DOHH2 (cell line): ENCODE data around the gene HS3ST6.

ENCODE experiments used
- H3F3A ChIP-seq: fragments of 200-600 bp; sonication (generic), shearing (Covaris generic); 2 replicates; pipeline ENCODE4 v1.6.0; 2016; ENCODE audit warnings: antibody characterized with exemption, mild to moderate bottlenecking; ENCODE audit not compliant: control insufficient read depth, insufficient read depth
- H3K27ac ChIP-seq: fragments of 200-600 bp; sonication (generic); 2 replicates; pipeline ENCODE4 v1.5.1; 2014; ENCODE audit warnings: low read depth, mild to moderate bottlenecking, low read length, moderate library complexity
- H3K27me3 ChIP-seq: fragments of 200-600 bp; sonication (generic); 2 replicates; pipeline ENCODE4 v1.6.1; 2014; ENCODE audit warnings: mild to moderate bottlenecking, low read length, mixed read lengths; ENCODE audit not compliant: control insufficient read depth
- H3K36me3 ChIP-seq: fragments of 200-600 bp; sonication (generic); 2 replicates; pipeline ENCODE4 v1.6.1; 2014; ENCODE audit warnings: mild to moderate bottlenecking, low read length, moderate library complexity, mixed read lengths; ENCODE audit not compliant: control insufficient read depth
- H3K4me1 ChIP-seq: fragments of 200-600 bp; sonication (generic); 2 replicates; pipeline ENCODE4 v1.6.1; 2014; ENCODE audit warnings: mild to moderate bottlenecking, low read length, mixed read lengths; ENCODE audit not compliant: control insufficient read depth
- H3K4me2 ChIP-seq: fragments of 200-600 bp; sonication (generic); 2 replicates; pipeline ENCODE4 v1.6.0; 2014; ENCODE audit warnings: mild to moderate bottlenecking, low read length, moderate library complexity
- H3K4me3 ChIP-seq: fragments of 200-600 bp; sonication (generic); 2 replicates; pipeline ENCODE4 v1.5.1; 2014; ENCODE audit warnings: mild to moderate bottlenecking, low read length, mixed read lengths
- H3K79me2 ChIP-seq: fragments of 200-600 bp; sonication (generic); 2 replicates; pipeline ENCODE4 v1.6.1; 2014; ENCODE audit warnings: mild to moderate bottlenecking, low read length, mixed read lengths; ENCODE audit not compliant: control insufficient read depth
- H3K9me2 ChIP-seq: fragments of 200-600 bp; sonication (generic); replicated peaks from 2 replicates; pipeline ENCODE4 v1.6.1; 2014; ENCODE audit warnings: mild to moderate bottlenecking, low read length, mixed read lengths; ENCODE audit not compliant: control insufficient read depth
- H3K9me3 ChIP-seq: fragments of 200-600 bp; sonication (generic); 2 replicates; pipeline ENCODE4 v1.6.1; 2014; ENCODE audit warnings: antibody characterized with exemption, low read length, mixed read lengths; ENCODE audit not compliant: control insufficient read depth, insufficient read depth
- H4K20me1 ChIP-seq: fragments of 200-600 bp; sonication (generic); 2 replicates; pipeline ENCODE4 v1.6.0; 2014; ENCODE audit warnings: low read depth, mild to moderate bottlenecking, antibody characterized with exemption, low read length, moderate library complexity; ENCODE audit not compliant: control insufficient read depth, insufficient read depth
- EZH2phosphoT487 ChIP-seq: fragments of 200-600 bp; sonication (generic); IDR thresholded peaks from 2 replicates; pipeline ENCODE4 v1.6.1; 2017; ENCODE audit warnings: borderline replicate concordance, mild to moderate bottlenecking, antibody characterized with exemption, low read length, moderate library complexity, mixed read lengths
- TF ChIP-seq, protein P1 (sequence below): fragments of 200-600 bp; sonication (generic); IDR thresholded peaks from one replicate; pipeline ENCODE4 v1.5.1; 2014; ENCODE audit warnings: antibody characterized with exemption, mild to moderate bottlenecking, low read depth, low read length; ENCODE audit not compliant: poor library complexity, severe bottlenecking

The HS3ST6 gene

DNA sequence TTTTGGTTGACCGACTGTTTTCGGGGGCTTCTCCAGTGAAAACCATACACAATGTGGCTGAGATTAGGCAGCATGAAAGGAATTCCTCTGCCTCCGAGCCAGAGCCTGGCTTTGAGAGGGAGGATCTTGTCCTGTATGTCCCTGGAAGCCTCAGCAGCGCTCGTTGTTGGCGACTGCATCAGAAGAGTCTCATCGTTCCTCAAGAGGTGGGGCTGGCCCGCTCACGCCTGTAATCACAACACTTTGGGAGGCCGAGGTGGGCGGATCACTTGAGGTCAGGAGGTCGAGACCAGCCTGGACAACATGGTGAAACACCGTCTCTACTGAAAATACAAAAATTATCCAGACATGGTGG lies 15.0 kb downstream of the HS3ST6 start:
- Histone ChIP-seq H3K4me3 (no peak overlapping the region), H3K27me3 (no peaks in the 10 kb centered on the region), H3K4me2 (no peak overlapping the region), H3K4me1 (peaks cover 10% of the 10 kb centered on the region), H4K20me1 (no peaks in the 10 kb centered on the region), H3K27ac (no peak overlapping the region), H3K36me3 (no peaks in the 10 kb centered on the region), H3K9me2 (no peaks in the 10 kb centered on the region), H3K9me3 (no peaks in the 10 kb centered on the region), H3F3A (no peaks in the 10 kb centered on the region), H3K79me2 (no peaks in the 10 kb centered on the region)
- TF ChIP-seq EZH2phosphoT487, result no peak
- TF ChIP-seq, protein P1, sequence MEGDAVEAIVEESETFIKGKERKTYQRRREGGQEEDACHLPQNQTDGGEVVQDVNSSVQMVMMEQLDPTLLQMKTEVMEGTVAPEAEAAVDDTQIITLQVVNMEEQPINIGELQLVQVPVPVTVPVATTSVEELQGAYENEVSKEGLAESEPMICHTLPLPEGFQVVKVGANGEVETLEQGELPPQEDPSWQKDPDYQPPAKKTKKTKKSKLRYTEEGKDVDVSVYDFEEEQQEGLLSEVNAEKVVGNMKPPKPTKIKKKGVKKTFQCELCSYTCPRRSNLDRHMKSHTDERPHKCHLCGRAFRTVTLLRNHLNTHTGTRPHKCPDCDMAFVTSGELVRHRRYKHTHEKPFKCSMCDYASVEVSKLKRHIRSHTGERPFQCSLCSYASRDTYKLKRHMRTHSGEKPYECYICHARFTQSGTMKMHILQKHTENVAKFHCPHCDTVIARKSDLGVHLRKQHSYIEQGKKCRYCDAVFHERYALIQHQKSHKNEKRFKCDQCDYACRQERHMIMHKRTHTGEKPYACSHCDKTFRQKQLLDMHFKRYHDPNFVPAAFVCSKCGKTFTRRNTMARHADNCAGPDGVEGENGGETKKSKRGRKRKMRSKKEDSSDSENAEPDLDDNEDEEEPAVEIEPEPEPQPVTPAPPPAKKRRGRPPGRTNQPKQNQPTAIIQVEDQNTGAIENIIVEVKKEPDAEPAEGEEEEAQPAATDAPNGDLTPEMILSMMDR, result no peak

DNA sequence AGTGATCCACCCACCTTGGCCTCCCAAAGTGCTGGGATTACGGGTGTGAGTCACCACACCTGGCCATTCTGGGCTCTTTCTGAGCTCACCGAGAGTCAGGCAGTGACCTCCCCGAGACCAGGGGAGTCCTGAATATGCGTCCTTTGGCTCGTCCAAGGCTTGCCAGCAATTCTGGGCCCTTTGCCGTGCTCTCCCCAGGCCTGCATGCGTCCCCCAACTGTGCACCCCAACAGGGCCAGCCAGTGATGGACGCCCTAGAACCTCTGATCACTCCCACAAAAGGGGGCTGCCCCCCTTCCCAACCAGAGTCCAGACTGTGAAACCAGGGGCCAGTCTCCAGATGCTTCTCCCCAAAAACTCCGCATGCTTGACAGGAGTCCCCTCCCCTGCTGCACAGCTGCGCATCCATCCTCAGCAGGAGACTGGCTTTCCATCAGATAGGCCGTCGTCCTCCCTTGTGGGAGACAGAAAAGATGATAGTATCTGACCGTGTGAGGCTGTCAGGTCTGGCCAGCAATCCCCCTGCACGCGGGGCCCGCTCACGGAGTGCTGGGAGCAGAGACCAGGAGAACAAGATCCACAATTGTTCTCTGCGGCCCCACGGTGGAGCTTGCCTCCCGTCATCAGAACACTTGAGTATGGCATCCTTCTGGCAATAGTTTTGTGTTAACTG lies 15.5 kb downstream of the HS3ST6 start:
- H3K36me3 ChIP-seq, result no peaks in the 10 kb centered on the region
- no peak overlapping the region for H3K4me3 ChIP-seq
- no peaks in the 10 kb centered on the region for H3K27me3 ChIP-seq
- peaks cover 10% of the 10 kb centered on the region for H3K4me1 ChIP-seq
- H3F3A ChIP-seq, result no peaks in the 10 kb centered on the region
- no peak overlapping the region for H3K4me2 ChIP-seq
- TF ChIP-seq EZH2phosphoT487, result no peak
- TF ChIP-seq, protein P1, result no peak
- no peak overlapping the region for H3K27ac ChIP-seq
- H3K9me3 ChIP-seq, result no peaks in the 10 kb centered on the region
- no peaks in the 10 kb centered on the region for H3K9me2 ChIP-seq
- no peaks in the 10 kb centered on the region for H3K79me2 ChIP-seq
- H4K20me1 ChIP-seq, result no peaks in the 10 kb centered on the region

DNA sequence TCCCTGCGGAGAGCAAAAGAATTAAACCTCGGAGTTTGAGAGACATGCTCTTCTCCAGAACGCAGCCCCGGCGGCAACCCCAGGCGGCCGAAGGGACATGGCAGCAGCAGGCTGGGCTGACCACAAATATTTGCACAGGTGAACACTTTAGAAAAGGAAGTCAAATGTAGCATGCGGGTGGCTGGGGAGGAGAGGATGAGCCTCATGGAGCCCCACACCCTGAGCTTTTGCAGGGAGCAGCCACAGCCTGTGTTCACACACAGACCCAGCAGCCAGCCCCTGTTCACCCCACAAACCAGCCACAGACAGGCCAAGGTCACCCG lies 17.8 kb downstream of the HS3ST6 start:
- Histone ChIP-seq H4K20me1 (no peaks in the 10 kb centered on the region), H3F3A (no peaks in the 10 kb centered on the region), H3K4me2 (no peak overlapping the region), H3K36me3 (no peaks in the 10 kb centered on the region), H3K27me3 (no peaks in the 10 kb centered on the region), H3K4me3 (no peak overlapping the region), H3K9me2 (no peaks in the 10 kb centered on the region), H3K4me1 (peaks cover 10% of the 10 kb centered on the region), H3K79me2 (no peaks in the 10 kb centered on the region), H3K9me3 (no peaks in the 10 kb centered on the region), H3K27ac (no peak overlapping the region)
- no peak for TF ChIP-seq EZH2phosphoT487
- TF ChIP-seq, protein P1, result no peak
